Ascending aorta (tissue), 2 donors: ENCODE data around the gene PPID. TPM values are rescaled to one million over a fixed set of nuclear protein-coding genes. Genes with fewer than 3 reads are reported as not detected.
A peak's percentile ranks its signal among the peaks of the same experiment; 100 is the strongest.
"Not testable (repeated sequence)": the region's sequence is repeated elsewhere in the genome, so short reads cannot be mapped to it uniquely, and the experiment has no call there.

ENCODE experiments used
- DNase-seq, 2 donors: peaks; one replicate each; pipeline ENCODE4 v3.0.0-alpha.2; 2019; ENCODE audit warnings: low spot score in 2 of 2
- H3K27ac ChIP-seq, 2 donors: fragments of 200-600 bp; sonication (generic); one replicate each; pipeline ENCODE4 v1.5.1; 2016 to 2017; ENCODE audit warnings: mild to moderate bottlenecking in 1 of 2
- H3K27me3 ChIP-seq: fragments of 200-600 bp; sonication (generic); one replicate; pipeline ENCODE4 v1.5.1; 2017
- H3K36me3 ChIP-seq, 2 donors: fragments of 200-600 bp; sonication (generic); one replicate each; pipeline ENCODE4 v1.5.1; 2016
- H3K4me1 ChIP-seq, 2 donors: fragments of 200-600 bp; sonication (generic); one replicate each; pipeline ENCODE4 v1.5.1; 2016 to 2017; ENCODE audit warnings: mild to moderate bottlenecking in 1 of 2
- H3K4me3 ChIP-seq, 2 donors: fragments of 200-600 bp; sonication (generic); one replicate each; pipeline ENCODE4 v1.5.1; 2016 to 2017; ENCODE audit warnings: mild to moderate bottlenecking in 1 of 2
- H3K9me3 ChIP-seq, 2 donors: fragments of 200-600 bp; sonication (generic); one replicate each; pipeline ENCODE4 v1.5.1; 2016
- intact Hi-C: fragments of 100-400 bp; cut with DNase I; formaldehyde crosslinking; loops from one replicate; pipeline ENCODE4 v1.15.1; 2023
- total RNA-seq: library from RNA; depleted of rRNA; stranded (reverse); fragments of >200 nt; gene quantifications from one replicate; pipeline ENCODE4 v1.1.0, GENCODE V29; 2016
- TF ChIP-seq, protein P1 (sequence below), 3 experiments: fragments of 200-600 bp in 2 of 3; fragments of 450-650 bp in 1 of 3; sonication (generic) in 2 of 3; IDR thresholded peaks; one replicate each; pipeline ENCODE4 v1.5.1; 2016 to 2019; ENCODE audit warnings: antibody characterized with exemption in 3 of 3, mild to moderate bottlenecking in 1 of 3, moderate library complexity in 1 of 3

PPID gene
- total RNA-seq, 1 donor from 2014 or later = 20.8 TPM

DNA sequence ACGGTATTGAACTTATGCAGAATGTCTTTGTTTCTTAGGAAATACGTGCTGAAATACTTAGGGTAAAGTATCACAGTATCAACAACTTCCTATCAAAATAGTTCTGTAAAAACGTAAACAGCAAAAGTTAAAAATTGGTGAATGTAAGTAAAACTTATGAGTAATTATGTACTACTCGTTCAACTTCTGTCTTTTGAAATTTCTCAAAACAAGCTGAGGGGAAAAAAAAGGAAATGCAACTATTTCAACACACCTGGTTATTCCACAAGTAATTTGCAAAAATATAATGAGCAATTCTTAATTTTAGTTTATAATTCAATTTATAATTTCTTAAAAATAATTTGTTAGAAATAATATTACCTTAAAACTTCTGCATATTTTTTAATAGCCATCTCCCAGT lies 8.3 kb downstream of the PPID start:
- no peaks in the 10 kb centered on the region for H3K4me1 ChIP-seq
- no peak overlapping the region for H3K4me3 ChIP-seq
- TF ChIP-seq, protein P1, sequence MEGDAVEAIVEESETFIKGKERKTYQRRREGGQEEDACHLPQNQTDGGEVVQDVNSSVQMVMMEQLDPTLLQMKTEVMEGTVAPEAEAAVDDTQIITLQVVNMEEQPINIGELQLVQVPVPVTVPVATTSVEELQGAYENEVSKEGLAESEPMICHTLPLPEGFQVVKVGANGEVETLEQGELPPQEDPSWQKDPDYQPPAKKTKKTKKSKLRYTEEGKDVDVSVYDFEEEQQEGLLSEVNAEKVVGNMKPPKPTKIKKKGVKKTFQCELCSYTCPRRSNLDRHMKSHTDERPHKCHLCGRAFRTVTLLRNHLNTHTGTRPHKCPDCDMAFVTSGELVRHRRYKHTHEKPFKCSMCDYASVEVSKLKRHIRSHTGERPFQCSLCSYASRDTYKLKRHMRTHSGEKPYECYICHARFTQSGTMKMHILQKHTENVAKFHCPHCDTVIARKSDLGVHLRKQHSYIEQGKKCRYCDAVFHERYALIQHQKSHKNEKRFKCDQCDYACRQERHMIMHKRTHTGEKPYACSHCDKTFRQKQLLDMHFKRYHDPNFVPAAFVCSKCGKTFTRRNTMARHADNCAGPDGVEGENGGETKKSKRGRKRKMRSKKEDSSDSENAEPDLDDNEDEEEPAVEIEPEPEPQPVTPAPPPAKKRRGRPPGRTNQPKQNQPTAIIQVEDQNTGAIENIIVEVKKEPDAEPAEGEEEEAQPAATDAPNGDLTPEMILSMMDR (IDR thresholded peaks at IDR 0.05) = no peak
- no peaks in the 10 kb centered on the region for H3K27me3 ChIP-seq
- no peak overlapping the region for H3K27ac ChIP-seq
- intact Hi-C loops = no loop called here
- no peak for DNase-seq
- H3K9me3 ChIP-seq = no peaks in the 10 kb centered on the region
- H3K36me3 ChIP-seq = peaks cover 59 to 79% of the 10 kb centered on the region in 2 donors

DNA sequence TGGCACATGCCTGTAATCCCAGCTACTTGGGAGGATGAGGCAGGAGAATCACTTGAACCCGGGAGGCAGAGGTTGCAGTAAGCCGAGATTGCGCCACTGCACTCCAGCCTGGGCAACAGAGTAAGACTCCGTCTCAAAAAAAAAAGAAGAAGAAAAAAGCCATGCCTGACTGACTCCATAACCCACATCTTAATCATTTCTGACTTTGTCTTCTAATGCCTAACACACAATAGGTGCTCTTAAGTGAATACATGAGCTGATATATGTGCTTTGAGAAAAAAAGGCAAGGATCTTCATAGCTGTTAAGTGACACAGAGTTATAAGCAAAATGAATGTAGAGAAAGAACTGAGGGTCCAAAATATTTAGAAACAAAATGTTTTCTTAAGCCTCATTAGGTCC lies 10.6 kb downstream of the PPID start:
- H3K4me3 ChIP-seq, DNase-seq, intact Hi-C loops, H3K27me3 ChIP-seq, H3K27ac ChIP-seq, H3K9me3 ChIP-seq, H3K4me1 ChIP-seq: not testable (repeated sequence)
- H3K36me3 ChIP-seq = peaks cover 46 to 82% of the 10 kb centered on the region in 2 donors

DNA sequence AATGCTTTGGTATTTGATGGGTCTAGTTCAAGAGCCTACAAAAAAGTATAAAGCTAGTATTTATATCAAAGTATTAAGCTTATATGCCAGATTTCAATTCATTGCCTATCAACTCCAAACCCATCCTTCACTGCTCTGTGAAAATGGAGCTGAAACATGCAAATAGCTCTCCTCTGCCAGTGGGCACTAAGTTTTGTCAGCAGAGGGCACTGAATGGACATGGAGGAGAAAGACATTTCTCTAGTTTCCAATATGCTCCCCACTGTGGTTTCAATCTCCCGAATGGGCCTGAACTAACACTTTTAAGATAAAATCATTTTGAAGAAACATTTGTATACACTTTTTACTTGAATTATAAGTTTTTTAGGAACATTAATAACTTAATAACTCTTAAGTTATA lies 12.4 kb downstream of the PPID start:
- Histone ChIP-seq H3K27me3 (no peaks in the 10 kb centered on the region), H3K4me3 (no peak overlapping the region), H3K4me1 (no peaks in the 10 kb centered on the region), H3K9me3 (no peaks in the 10 kb centered on the region), H3K27ac (peak overlapping the region in 1 of 2 donors; percentile 38), H3K36me3 (peaks cover 37 to 81% of the 10 kb centered on the region in 2 donors)
- DNase-seq = no peak
- TF ChIP-seq, protein P1 (IDR thresholded peaks at IDR 0.05) = peak in 2 of 3 experiments; percentile 11 to 28
- intact Hi-C loops = no loop called here

DNA sequence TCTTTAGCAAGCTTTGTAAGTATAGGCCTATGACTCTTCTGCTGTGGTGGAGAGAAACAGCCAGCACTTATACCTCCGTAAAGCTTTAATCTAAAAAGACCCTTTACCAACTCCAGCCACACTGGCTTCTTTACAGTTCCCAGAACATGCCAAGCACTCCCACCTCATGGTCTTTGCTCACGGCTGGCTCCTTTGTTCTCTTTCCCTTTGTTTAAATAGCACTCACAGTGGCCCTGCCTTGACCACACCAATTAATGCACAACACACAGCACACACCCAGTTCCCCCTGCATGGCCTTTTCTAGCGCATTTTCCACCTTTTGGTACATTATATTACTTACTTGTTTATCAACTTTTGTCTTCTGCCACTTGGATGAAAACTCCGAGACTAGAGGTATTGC lies 18.9 kb downstream of the PPID start:
- Histone ChIP-seq H3K27ac (no peak overlapping the region), H3K4me3 (no peak overlapping the region), H3K27me3 (no peaks in the 10 kb centered on the region), H3K4me1 (no peaks in the 10 kb centered on the region), H3K36me3 (peaks cover 12 to 52% of the 10 kb centered on the region in 2 donors), H3K9me3 (no peaks in the 10 kb centered on the region)
- intact Hi-C loops = no loop called here
- TF ChIP-seq, protein P1 (IDR thresholded peaks at IDR 0.05) = no peak
- DNase-seq = no peak

DNA sequence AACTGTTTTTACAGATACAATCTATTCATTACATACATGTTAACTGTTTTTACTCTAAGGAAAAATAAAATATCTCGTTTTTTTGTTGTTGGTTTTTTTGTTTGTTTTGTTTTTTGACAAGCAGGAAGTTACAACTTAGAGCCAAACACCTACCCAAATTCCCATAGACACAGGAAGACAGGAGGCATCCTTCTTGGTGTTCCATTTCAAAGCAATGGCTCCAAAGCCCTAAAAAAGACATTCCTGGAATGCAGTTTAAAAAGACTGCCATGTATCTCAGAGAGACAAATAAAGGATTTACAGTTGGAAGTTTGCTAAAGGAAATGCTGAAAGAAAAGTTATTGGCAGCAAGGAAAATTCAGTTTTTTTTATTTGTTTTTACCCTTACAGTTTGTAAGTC lies 34.4 kb downstream of the PPID start:
- H3K27me3 ChIP-seq = no peaks in the 10 kb centered on the region
- no peak for DNase-seq
- TF ChIP-seq, protein P1 (IDR thresholded peaks at IDR 0.05) = no peak
- H3K9me3 ChIP-seq = no peaks in the 10 kb centered on the region
- no peaks in the 10 kb centered on the region for H3K4me1 ChIP-seq
- H3K27ac ChIP-seq = no peak overlapping the region
- H3K36me3 ChIP-seq = peaks cover 11 to 48% of the 10 kb centered on the region in 2 donors
- H3K4me3 ChIP-seq = no peak overlapping the region
- intact Hi-C loops = no loop called here

DNA sequence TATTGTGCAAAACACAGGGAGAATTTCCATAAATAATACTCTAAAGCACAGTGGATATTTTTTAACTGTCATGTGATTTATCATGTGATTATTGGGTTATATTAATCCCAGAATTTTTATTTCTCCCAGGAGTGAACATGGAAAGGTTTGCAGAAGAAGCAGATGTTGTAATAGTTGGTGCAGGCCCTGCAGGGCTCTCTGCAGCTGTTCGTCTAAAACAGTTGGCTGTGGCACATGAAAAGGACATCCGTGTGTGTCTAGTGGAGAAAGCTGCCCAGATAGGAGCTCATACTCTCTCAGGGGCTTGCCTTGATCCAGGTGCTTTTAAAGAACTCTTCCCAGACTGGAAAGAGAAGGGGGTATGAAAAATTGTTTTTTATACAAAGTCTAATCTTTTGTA lies 41.1 kb downstream of the PPID start:
- H3K4me1 ChIP-seq = no peaks in the 10 kb centered on the region
- H3K27ac ChIP-seq = no peak overlapping the region
- no peak for DNase-seq
- H3K9me3 ChIP-seq = no peaks in the 10 kb centered on the region
- TF ChIP-seq, protein P1 (IDR thresholded peaks at IDR 0.05) = no peak
- H3K27me3 ChIP-seq = no peaks in the 10 kb centered on the region
- peaks cover 27 to 33% of the 10 kb centered on the region in 2 donors for H3K36me3 ChIP-seq
- H3K4me3 ChIP-seq = no peak overlapping the region
- intact Hi-C loops = no loop called here
